HepG2 (cell line): Measurements from ENCODE around the gene CASKIN2. TPM values are rescaled to one million over a fixed set of nuclear protein-coding genes. Genes with fewer than 3 reads are reported as not detected.
A peak's percentile ranks its signal among the peaks of the same experiment; 100 is the strongest.

ENCODE experiments used
- ERF ChIP-seq: IDR thresholded peaks from 2 replicates; pipeline ENCODE4 v1.6.1; 2018; ENCODE audit warnings: missing biosample characterization, missing genetic modification reagents
- MZF1 ChIP-seq: sonication (generic); formaldehyde crosslinking; IDR thresholded peaks from 2 replicates; pipeline ENCODE4 v1.8.1; 2023; ENCODE audit warnings: mild to moderate bottlenecking, missing genetic modification reagents, borderline replicate concordance
- PITX1 ChIP-seq: sonication (generic); formaldehyde crosslinking; IDR thresholded peaks from 2 replicates; pipeline ENCODE4 v1.5.1; 2020; ENCODE audit warnings: mild to moderate bottlenecking, missing genetic modification reagents
- RARA ChIP-seq: IDR thresholded peaks from 2 replicates; pipeline ENCODE4 v1.6.1; 2016; ENCODE audit warnings: missing genetic modification reagents, missing compliant biosample characterization
- SOX5 ChIP-seq: IDR thresholded peaks from 2 replicates; pipeline ENCODE4 v1.6.1; 2016; ENCODE audit warnings: borderline replicate concordance
- ZNF562 ChIP-seq: sonication (generic); formaldehyde crosslinking; IDR thresholded peaks from 2 replicates; pipeline ENCODE4 v1.8.0; 2022; ENCODE audit warnings: missing genetic modification reagents, borderline replicate concordance
- ZNF788 ChIP-seq: sonication (generic); formaldehyde crosslinking; IDR thresholded peaks from 2 replicates; pipeline ENCODE4 v1.5.0; 2020; ENCODE audit warnings: mild to moderate bottlenecking, missing genetic modification reagents, borderline replicate concordance
- polyA plus RNA-seq, 8 experiments: library from polyadenylated mRNA; depleted of rRNA in 3 of 8; stranded (reverse) in 7 of 8; unstranded in 1 of 8; fragments of >200 nt; fragmentation: Illumina TruSeq in 4 of 8; extraction: Trizol in 4 of 8; gene quantifications; 2 replicates each; pipeline versions ENCODE4 v1.2.1 to v1.2.3, GENCODE V29; 2011 to 2016; ENCODE audit warnings: low read depth in 4 of 8, missing spikeins in 1 of 8, mixed read lengths in 1 of 8; ENCODE audit not compliant: insufficient read depth in 1 of 8
- total RNA-seq, 5 experiments: library from RNA; depleted of rRNA; stranded (reverse); fragments of >200 nt; fragmentation: Illumina TruSeq; extraction: Trizol; gene quantifications; 2 replicates each; pipeline ENCODE4 v1.2.3, GENCODE V29; 2016; ENCODE audit warnings: low read depth in 1 of 5
- TF ChIP-seq, protein P1 (sequence below): sonication (generic); formaldehyde crosslinking; IDR thresholded peaks from 2 replicates; pipeline ENCODE4 v1.4.0; 2020; ENCODE audit warnings: missing genetic modification reagents
- TF ChIP-seq, protein P2 (sequence below): IDR thresholded peaks from 2 replicates; pipeline ENCODE4 v1.6.1; 2016; ENCODE audit warnings: missing compliant biosample characterization, missing genetic modification reagents, borderline replicate concordance
- TF ChIP-seq, protein P3 (sequence below): sonication (generic); formaldehyde crosslinking; IDR thresholded peaks from 2 replicates; pipeline ENCODE4 v1.4.0; 2020; ENCODE audit warnings: missing genetic modification reagents
- TF ChIP-seq, protein P4 (sequence below): IDR thresholded peaks from 2 replicates; pipeline ENCODE4 v1.6.1; 2018; ENCODE audit warnings: missing genetic modification reagents
- TF ChIP-seq, protein P5 (sequence below): sonication (generic); formaldehyde crosslinking; IDR thresholded peaks from 2 replicates; pipeline ENCODE4 v1.4.0; 2020; ENCODE audit warnings: missing genetic modification reagents
- TF ChIP-seq, protein P6 (sequence below): sonication (generic); formaldehyde crosslinking; IDR thresholded peaks from 2 replicates; pipeline ENCODE4 v1.4.0; 2020; ENCODE audit warnings: low read depth, missing genetic modification reagents

The CASKIN2 gene
- total and polyA plus RNA-seq, 2 of the 13 experiments (the other 11 are each of a cell fraction or from before 2014, with no cell fraction given): 5.2 to 7.8 TPM

DNA sequence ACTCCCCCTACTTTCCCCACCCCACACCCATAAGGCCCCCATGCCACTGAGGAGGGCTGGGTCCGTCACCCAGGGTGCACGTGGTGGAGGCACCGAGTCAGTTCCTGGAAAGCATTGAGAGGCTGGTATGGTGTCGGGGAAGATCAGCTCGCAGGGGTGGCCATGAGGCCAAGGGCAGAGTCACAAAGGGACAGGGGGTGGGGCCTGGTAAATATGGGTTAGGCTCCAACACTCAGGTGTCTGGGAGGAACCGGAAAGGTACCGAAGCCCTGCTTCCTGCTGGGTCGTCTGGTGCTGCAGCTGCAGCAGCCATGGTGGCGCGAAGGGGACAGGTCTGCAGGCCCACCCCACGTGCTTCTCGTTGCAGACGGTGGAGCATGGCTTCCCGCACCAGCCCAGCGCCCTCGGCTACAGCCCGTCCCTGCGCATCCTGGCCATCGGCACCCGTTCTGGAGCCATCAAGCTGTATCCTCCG lies 40.4 kb upstream of the CASKIN2 start (continued):
- TF ChIP-seq, protein P1, sequence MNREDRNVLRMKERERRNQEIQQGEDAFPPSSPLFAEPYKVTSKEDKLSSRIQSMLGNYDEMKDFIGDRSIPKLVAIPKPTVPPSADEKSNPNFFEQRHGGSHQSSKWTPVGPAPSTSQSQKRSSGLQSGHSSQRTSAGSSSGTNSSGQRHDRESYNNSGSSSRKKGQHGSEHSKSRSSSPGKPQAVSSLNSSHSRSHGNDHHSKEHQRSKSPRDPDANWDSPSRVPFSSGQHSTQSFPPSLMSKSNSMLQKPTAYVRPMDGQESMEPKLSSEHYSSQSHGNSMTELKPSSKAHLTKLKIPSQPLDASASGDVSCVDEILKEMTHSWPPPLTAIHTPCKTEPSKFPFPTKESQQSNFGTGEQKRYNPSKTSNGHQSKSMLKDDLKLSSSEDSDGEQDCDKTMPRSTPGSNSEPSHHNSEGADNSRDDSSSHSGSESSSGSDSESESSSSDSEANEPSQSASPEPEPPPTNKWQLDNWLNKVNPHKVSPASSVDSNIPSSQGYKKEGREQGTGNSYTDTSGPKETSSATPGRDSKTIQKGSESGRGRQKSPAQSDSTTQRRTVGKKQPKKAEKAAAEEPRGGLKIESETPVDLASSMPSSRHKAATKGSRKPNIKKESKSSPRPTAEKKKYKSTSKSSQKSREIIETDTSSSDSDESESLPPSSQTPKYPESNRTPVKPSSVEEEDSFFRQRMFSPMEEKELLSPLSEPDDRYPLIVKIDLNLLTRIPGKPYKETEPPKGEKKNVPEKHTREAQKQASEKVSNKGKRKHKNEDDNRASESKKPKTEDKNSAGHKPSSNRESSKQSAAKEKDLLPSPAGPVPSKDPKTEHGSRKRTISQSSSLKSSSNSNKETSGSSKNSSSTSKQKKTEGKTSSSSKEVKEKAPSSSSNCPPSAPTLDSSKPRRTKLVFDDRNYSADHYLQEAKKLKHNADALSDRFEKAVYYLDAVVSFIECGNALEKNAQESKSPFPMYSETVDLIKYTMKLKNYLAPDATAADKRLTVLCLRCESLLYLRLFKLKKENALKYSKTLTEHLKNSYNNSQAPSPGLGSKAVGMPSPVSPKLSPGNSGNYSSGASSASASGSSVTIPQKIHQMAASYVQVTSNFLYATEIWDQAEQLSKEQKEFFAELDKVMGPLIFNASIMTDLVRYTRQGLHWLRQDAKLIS (CRISPR knock-in tag): no peak
- TF ChIP-seq PITX1 (CRISPR knock-in tag) (peak; percentile 64; the same call in 1 of the 2 replicates), MZF1 (CRISPR knock-in tag) (no peak), RARA (peak; percentile 100), ZNF788 (peak; percentile 28; the same call in 1 of the 2 replicates), ERF (peak; percentile 30; the same call in 1 of the 2 replicates), SOX5 (CRISPR knock-in tag) (0 out of 2 replicates have a peak, but pooled peaks have one; percentile 39), ZNF562 (no peak)
- TF ChIP-seq, protein P2, sequence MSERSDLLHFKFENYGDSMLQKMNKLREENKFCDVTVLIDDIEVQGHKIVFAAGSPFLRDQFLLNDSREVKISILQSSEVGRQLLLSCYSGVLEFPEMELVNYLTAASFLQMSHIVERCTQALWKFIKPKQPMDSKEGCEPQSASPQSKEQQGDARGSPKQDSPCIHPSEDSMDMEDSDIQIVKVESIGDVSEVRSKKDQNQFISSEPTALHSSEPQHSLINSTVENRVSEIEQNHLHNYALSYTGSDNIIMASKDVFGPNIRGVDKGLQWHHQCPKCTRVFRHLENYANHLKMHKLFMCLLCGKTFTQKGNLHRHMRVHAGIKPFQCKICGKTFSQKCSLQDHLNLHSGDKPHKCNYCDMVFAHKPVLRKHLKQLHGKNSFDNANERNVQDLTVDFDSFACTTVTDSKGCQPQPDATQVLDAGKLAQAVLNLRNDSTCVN (CRISPR knock-in tag): no peak
- TF ChIP-seq, protein P3, sequence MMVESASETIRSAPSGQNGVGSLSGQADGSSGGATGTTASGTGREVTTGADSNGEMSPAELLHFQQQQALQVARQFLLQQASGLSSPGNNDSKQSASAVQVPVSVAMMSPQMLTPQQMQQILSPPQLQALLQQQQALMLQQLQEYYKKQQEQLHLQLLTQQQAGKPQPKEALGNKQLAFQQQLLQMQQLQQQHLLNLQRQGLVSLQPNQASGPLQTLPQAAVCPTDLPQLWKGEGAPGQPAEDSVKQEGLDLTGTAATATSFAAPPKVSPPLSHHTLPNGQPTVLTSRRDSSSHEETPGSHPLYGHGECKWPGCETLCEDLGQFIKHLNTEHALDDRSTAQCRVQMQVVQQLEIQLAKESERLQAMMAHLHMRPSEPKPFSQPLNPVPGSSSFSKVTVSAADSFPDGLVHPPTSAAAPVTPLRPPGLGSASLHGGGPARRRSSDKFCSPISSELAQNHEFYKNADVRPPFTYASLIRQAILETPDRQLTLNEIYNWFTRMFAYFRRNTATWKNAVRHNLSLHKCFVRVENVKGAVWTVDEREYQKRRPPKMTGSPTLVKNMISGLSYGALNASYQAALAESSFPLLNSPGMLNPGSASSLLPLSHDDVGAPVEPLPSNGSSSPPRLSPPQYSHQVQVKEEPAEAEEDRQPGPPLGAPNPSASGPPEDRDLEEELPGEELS (CRISPR knock-in tag): 0 out of 2 replicates have a peak, but pooled peaks have one; percentile 22
- TF ChIP-seq, protein P4, sequence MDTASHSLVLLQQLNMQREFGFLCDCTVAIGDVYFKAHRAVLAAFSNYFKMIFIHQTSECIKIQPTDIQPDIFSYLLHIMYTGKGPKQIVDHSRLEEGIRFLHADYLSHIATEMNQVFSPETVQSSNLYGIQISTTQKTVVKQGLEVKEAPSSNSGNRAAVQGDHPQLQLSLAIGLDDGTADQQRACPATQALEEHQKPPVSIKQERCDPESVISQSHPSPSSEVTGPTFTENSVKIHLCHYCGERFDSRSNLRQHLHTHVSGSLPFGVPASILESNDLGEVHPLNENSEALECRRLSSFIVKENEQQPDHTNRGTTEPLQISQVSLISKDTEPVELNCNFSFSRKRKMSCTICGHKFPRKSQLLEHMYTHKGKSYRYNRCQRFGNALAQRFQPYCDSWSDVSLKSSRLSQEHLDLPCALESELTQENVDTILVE: no peak
- TF ChIP-seq, protein P5, sequence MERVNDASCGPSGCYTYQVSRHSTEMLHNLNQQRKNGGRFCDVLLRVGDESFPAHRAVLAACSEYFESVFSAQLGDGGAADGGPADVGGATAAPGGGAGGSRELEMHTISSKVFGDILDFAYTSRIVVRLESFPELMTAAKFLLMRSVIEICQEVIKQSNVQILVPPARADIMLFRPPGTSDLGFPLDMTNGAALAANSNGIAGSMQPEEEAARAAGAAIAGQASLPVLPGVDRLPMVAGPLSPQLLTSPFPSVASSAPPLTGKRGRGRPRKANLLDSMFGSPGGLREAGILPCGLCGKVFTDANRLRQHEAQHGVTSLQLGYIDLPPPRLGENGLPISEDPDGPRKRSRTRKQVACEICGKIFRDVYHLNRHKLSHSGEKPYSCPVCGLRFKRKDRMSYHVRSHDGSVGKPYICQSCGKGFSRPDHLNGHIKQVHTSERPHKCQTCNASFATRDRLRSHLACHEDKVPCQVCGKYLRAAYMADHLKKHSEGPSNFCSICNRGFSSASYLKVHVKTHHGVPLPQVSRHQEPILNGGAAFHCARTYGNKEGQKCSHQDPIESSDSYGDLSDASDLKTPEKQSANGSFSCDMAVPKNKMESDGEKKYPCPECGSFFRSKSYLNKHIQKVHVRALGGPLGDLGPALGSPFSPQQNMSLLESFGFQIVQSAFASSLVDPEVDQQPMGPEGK (CRISPR knock-in tag): peak; percentile 63; the same call in 1 of the 2 replicates
- TF ChIP-seq, protein P6, sequence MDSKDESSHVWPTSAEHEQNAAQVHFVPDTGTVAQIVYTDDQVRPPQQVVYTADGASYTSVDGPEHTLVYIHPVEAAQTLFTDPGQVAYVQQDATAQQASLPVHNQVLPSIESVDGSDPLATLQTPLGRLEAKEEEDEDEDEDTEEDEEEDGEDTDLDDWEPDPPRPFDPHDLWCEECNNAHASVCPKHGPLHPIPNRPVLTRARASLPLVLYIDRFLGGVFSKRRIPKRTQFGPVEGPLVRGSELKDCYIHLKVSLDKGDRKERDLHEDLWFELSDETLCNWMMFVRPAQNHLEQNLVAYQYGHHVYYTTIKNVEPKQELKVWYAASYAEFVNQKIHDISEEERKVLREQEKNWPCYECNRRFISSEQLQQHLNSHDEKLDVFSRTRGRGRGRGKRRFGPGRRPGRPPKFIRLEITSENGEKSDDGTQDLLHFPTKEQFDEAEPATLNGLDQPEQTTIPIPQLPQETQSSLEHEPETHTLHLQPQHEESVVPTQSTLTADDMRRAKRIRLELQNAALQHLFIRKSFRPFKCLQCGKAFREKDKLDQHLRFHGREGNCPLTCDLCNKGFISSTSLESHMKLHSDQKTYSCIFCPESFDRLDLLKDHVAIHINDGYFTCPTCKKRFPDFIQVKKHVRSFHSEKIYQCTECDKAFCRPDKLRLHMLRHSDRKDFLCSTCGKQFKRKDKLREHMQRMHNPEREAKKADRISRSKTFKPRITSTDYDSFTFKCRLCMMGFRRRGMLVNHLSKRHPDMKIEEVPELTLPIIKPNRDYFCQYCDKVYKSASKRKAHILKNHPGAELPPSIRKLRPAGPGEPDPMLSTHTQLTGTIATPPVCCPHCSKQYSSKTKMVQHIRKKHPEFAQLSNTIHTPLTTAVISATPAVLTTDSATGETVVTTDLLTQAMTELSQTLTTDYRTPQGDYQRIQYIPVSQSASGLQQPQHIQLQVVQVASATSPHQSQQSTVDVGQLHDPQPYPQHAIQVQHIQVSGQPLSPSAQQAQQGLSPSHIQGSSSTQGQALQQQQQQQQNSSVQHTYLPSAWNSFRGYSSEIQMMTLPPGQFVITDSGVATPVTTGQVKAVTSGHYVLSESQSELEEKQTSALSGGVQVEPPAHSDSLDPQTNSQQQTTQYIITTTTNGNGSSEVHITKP (CRISPR knock-in tag): peak; percentile 38; the same call in 1 of the 2 replicates
